AG09319 (cell line): Measurements from ENCODE around the gene CCSER1.

Source experiments
- DNase-seq: peaks from one replicate; pipeline ENCODE4 v3.0.0-alpha.2; 2010; ENCODE audit warnings: low read depth; ENCODE audit errors: extremely low read depth
- TF ChIP-seq, protein P1 (sequence below): IDR thresholded peaks from 2 replicates; pipeline ENCODE4 v1.5.1; 2011; ENCODE audit warnings: low read depth, mild to moderate bottlenecking, inconsistent platforms, low read length, moderate library complexity

Gene CCSER1

GRCh38 chr4:90127223-90127705 lies at the start of gene CCSER1:
Gene CCSER1, plus strand, starts transcription at chr4:90127394.
- DNase-seq: no peak
- TF ChIP-seq, protein P1, sequence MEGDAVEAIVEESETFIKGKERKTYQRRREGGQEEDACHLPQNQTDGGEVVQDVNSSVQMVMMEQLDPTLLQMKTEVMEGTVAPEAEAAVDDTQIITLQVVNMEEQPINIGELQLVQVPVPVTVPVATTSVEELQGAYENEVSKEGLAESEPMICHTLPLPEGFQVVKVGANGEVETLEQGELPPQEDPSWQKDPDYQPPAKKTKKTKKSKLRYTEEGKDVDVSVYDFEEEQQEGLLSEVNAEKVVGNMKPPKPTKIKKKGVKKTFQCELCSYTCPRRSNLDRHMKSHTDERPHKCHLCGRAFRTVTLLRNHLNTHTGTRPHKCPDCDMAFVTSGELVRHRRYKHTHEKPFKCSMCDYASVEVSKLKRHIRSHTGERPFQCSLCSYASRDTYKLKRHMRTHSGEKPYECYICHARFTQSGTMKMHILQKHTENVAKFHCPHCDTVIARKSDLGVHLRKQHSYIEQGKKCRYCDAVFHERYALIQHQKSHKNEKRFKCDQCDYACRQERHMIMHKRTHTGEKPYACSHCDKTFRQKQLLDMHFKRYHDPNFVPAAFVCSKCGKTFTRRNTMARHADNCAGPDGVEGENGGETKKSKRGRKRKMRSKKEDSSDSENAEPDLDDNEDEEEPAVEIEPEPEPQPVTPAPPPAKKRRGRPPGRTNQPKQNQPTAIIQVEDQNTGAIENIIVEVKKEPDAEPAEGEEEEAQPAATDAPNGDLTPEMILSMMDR: no peak

DNA sequence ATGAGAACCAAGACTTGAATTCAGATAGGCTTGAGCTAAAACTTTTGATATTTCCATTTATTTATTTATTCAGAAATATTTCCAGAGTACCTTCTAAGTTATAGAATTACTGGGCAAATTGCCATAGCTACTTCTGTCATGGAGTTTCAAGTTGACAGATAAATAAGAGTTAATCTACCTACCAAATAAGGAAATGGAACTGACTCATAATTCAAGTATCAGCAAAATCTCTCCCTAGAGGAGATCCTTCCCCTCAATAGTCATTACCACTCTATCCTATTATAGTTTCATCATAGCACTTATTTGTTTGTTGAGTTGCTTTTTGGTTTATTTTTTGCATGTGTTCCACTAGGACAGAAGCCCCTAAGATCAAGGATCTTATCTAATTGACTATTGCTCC lies 48.8 kb upstream of the CCSER1 start:
- DNase-seq: no peak
- TF ChIP-seq, protein P1: no peak

- DNase-seq: no peak
- TF ChIP-seq, protein P1: no peak
These were observed 47.1 kb upstream of the CCSER1 start for GRCh38 chr4:90080116-90080515.

GRCh38 chr4:90081432-90082144 lies 45.6 kb upstream of the CCSER1 start:
- DNase-seq: no peak
- TF ChIP-seq, protein P1: no peak

DNA sequence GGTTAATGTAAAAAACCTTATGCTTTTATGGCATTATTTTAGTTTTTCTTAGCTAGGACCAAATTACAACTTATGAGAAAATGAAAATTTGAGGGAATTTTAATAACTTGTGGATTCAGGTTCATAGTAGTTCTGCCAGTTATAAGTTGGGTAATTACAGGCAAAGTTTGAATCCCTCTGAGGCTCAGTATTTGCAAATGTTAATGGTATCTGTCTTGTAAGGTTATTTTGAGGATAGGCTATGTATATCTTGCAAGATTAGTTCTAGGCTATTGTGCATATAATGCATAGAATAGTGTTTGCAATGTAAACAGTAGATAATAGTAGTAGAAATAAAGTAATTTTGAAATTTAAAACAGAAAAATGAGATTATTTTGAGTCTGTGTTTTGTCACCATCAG lies 44.7 kb upstream of the CCSER1 start:
- TF ChIP-seq, protein P1: no peak
- no peak for DNase-seq

DNA sequence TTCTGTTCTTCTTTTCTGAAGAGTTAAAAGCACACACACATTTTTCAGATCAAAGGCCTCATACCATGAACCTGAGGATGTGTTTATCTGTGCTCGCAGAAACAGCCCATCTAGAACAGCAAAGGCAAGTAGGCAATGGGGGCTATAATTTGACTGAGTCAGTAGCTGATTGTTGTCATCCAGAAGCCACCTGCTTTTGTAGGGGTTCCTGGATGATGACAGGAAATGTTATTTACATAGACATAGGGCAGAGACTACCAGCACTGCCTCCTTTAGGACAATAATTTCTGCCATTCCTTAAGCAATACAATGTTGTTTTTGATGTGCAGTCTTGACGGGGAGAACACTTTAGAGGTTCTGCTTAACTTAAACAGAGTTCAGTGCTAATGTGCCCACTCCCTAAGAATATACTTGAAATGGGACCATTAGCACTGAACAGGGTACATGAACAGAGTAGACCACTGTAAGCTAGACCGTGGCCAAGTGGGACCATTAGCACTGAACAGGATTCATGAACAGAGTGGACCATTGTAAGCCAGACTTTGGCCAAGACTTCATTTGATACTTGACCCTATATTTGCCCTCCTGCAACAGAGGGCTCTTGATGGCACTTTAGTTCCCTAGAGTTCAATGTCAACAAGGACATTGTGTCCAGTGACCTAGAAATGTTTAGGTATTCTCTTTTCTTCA lies 42.8 kb upstream of the CCSER1 start:
- TF ChIP-seq, protein P1: no peak
- DNase-seq: no peak

- TF ChIP-seq, protein P1: no peak
- no peak for DNase-seq
These were observed 42.3 kb upstream of the CCSER1 start for GRCh38 chr4:90084967-90085295.
